A549 (cell line): ENCODE results near the gene INO80.

Experiments
- CBX2 ChIP-seq: fragments of 200-600 bp; sonication (generic); IDR thresholded peaks from 2 replicates; pipeline ENCODE4 v1.6.1; 2016; ENCODE audit warnings: low read depth, mild to moderate bottlenecking, borderline replicate concordance
- CHD2 ChIP-seq: fragments of 150-350 bp; IDR thresholded peaks from 2 replicates; pipeline ENCODE4 v1.6.1; 2014; ENCODE audit warnings: low read length; ENCODE audit not compliant: partially characterized antibody
- CTCF ChIP-seq: fragments of >200 bp; sonication (Bioruptor Twin); formaldehyde crosslinking; IDR thresholded peaks from 3 replicates; pipeline ENCODE4 v1.5.1; 2016
- EP300 ChIP-seq, 2 experiments: fragments of >200 bp; sonication (Bioruptor Twin); formaldehyde crosslinking; IDR thresholded peaks; 2 replicates in 1 of 2; 3 replicates in 1 of 2; pipeline ENCODE4 v1.6.1; 2016 to 2017
- FOSL2 ChIP-seq, 2 experiments: fragments of 450-650 bp in 1 of 2; fragments of >200 bp in 1 of 2; sonication (Bioruptor Twin) in 1 of 2; formaldehyde crosslinking; IDR thresholded peaks; 2 replicates each; pipeline versions ENCODE4 v1.5.0 to v1.6.1; 2016 to 2020; ENCODE audit warnings: mild to moderate bottlenecking in 1 of 2, moderate library complexity in 1 of 2
- GATA3 ChIP-seq: IDR thresholded peaks from 2 replicates; pipeline ENCODE4 v1.6.1; 2012; ENCODE audit warnings: borderline replicate concordance
- JUNB ChIP-seq: fragments of >200 bp; sonication (Bioruptor Twin); formaldehyde crosslinking; IDR thresholded peaks from 2 replicates; pipeline ENCODE4 v1.6.1; 2016
- RCOR1 ChIP-seq: fragments of 150-350 bp; IDR thresholded peaks from 2 replicates; pipeline ENCODE4 v1.6.1; 2014; ENCODE audit warnings: antibody characterized with exemption, low read length, low read depth
- SMC3 ChIP-seq: fragments of >200 bp; sonication (Bioruptor Twin); formaldehyde crosslinking; IDR thresholded peaks from 3 replicates; pipeline ENCODE4 v1.6.1; 2018; ENCODE audit warnings: inconsistent platforms
- ZNF302 ChIP-seq: fragments of 250-450 bp; sonication (Bioruptor Pico); IDR thresholded peaks from 2 replicates; pipeline ENCODE4 v1.9.0; 2021; ENCODE audit warnings: inconsistent platforms, mild to moderate bottlenecking, moderate library complexity
- TF ChIP-seq, protein P1 (sequence below): IDR thresholded peaks from 2 replicates; pipeline ENCODE4 v1.6.1; 2012
- TF ChIP-seq, protein P2 (sequence below): fragments of 250-450 bp; sonication (Bioruptor Pico); IDR thresholded peaks from 2 replicates; pipeline ENCODE4 v1.5.0; 2021; ENCODE audit warnings: mild to moderate bottlenecking, moderate library complexity, borderline replicate concordance
- TF ChIP-seq, protein P3 (sequence below): fragments of 450-650 bp; IDR thresholded peaks from 2 replicates; pipeline ENCODE4 v1.6.1; 2014; ENCODE audit warnings: antibody characterized with exemption

DNA sequence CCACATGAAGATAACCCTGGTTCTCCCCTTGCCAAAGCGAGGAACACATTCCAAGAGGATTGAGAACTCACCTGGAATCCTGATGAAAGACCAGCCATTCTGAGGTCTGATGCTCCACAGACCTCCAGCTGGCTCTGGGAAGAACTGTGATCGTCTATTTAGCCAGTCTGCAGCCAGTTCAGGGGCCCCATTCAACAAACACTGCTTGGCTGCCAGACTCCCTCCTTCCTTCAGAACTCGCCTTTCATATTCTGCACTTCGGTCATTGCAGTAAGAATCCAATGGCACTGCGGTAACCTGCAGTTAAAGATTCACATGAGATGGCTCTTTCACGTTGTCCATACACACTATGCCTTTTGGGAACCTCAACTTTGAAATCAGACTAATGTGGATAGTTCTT is 95.3 kb downstream of the INO80 start:
- TF ChIP-seq EP300 (IDR thresholded peaks at IDR 0.05) (no peak), CBX2 (no peak), RCOR1 (no peak), CTCF (no peak), JUNB (no peak), SMC3 (no peak), ZNF302 (no peak), FOSL2 (IDR thresholded peaks at IDR 0.05) (no peak), FOSL2 (CRISPR knock-in tag; IDR thresholded peaks at IDR 0.05) (no peak), GATA3 (no peak), CHD2 (no peak)
- TF ChIP-seq, protein P1, sequence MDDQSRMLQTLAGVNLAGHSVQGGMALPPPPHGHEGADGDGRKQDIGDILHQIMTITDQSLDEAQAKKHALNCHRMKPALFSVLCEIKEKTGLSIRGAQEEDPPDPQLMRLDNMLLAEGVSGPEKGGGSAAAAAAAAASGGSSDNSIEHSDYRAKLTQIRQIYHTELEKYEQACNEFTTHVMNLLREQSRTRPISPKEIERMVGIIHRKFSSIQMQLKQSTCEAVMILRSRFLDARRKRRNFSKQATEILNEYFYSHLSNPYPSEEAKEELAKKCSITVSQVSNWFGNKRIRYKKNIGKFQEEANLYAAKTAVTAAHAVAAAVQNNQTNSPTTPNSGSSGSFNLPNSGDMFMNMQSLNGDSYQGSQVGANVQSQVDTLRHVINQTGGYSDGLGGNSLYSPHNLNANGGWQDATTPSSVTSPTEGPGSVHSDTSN, result no peak
- TF ChIP-seq, protein P2, sequence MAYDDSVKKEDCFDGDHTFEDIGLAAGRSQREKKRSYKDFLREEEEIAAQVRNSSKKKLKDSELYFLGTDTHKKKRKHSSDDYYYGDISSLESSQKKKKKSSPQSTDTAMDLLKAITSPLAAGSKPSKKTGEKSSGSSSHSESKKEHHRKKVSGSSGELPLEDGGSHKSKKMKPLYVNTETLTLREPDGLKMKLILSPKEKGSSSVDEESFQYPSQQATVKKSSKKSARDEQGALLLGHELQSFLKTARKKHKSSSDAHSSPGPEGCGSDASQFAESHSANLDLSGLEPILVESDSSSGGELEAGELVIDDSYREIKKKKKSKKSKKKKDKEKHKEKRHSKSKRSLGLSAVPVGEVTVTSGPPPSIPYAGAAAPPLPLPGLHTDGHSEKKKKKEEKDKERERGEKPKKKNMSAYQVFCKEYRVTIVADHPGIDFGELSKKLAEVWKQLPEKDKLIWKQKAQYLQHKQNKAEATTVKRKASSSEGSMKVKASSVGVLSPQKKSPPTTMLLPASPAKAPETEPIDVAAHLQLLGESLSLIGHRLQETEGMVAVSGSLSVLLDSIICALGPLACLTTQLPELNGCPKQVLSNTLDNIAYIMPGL (CRISPR knock-in tag), result no peak
- TF ChIP-seq, protein P3, sequence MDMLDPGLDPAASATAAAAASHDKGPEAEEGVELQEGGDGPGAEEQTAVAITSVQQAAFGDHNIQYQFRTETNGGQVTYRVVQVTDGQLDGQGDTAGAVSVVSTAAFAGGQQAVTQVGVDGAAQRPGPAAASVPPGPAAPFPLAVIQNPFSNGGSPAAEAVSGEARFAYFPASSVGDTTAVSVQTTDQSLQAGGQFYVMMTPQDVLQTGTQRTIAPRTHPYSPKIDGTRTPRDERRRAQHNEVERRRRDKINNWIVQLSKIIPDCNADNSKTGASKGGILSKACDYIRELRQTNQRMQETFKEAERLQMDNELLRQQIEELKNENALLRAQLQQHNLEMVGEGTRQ, result no peak
